RWPE2 (cell line): ENCODE data around the gene AP3M1.

Source experiments
- ATAC-seq: fragments of 200-7000 bp; cut with Tn5 transposase; 3 replicates; pipeline ENCODE4 v1.9.1; 2021; ENCODE audit warnings: low read depth
- DNase-seq: peaks from one replicate; pipeline ENCODE4 v3.0.0-alpha.2; 2020; ENCODE audit warnings: low spot score
- H3K27ac ChIP-seq: fragments of 450-650 bp; 2 replicates; pipeline ENCODE4 v1.5.1; 2017; ENCODE audit warnings: mild to moderate bottlenecking; ENCODE audit not compliant: poor library complexity, severe bottlenecking
- H3K27me3 ChIP-seq: fragments of 250-450 bp; sonication (Bioruptor Pico); 2 replicates; pipeline ENCODE4 v1.5.1; 2021; ENCODE audit warnings: mild to moderate bottlenecking, moderate library complexity; ENCODE audit not compliant: insufficient read depth, poor library complexity, severe bottlenecking
- H3K36me3 ChIP-seq: fragments of 250-450 bp; sonication (Bioruptor Pico); 2 replicates; pipeline ENCODE4 v1.5.1; 2020; ENCODE audit warnings: low read depth, mild to moderate bottlenecking, moderate library complexity
- H3K4me1 ChIP-seq: fragments of 250-450 bp; sonication (Bioruptor Pico); 2 replicates; pipeline ENCODE4 v1.5.1; 2021; ENCODE audit warnings: mild to moderate bottlenecking, moderate library complexity; ENCODE audit not compliant: insufficient read depth, poor library complexity, severe bottlenecking
- H3K4me3 ChIP-seq: fragments of 250-450 bp; sonication (Bioruptor Pico); 2 replicates; pipeline ENCODE4 v1.5.1; 2021; ENCODE audit warnings: mild to moderate bottlenecking, moderate library complexity; ENCODE audit not compliant: severe bottlenecking
- H3K9me3 ChIP-seq: fragments of 250-450 bp; sonication (Bioruptor Pico); 2 replicates; pipeline ENCODE4 v1.5.1; 2021; ENCODE audit warnings: mild to moderate bottlenecking, moderate library complexity; ENCODE audit not compliant: severe bottlenecking
- CTCF ChIP-seq: fragments of 450-650 bp; IDR thresholded peaks from one replicate; pipeline ENCODE4 v1.5.1; 2017; ENCODE audit warnings: mild to moderate bottlenecking, moderate library complexity; ENCODE audit not compliant: poor library complexity, severe bottlenecking

Gene AP3M1

GRCh38 chr10:74094231-74094630 is 56.4 kb downstream of the AP3M1 start:
- Histone ChIP-seq H3K4me1 (no peaks in the 10 kb centered on the region), H3K36me3 (peaks cover 95% of the 10 kb centered on the region), H3K9me3 (no peaks in the 10 kb centered on the region), H3K27me3 (no peaks in the 10 kb centered on the region), H3K4me3 (no peak overlapping the region), H3K27ac (no peak overlapping the region)
- no peak for DNase-seq
- no peak for ATAC-seq
- no peak for TF ChIP-seq CTCF

- Histone ChIP-seq H3K9me3 (no peaks in the 10 kb centered on the region), H3K4me3 (no peak overlapping the region), H3K27ac (no peak overlapping the region), H3K27me3 (no peaks in the 10 kb centered on the region), H3K4me1 (no peaks in the 10 kb centered on the region), H3K36me3 (peaks cover 94% of the 10 kb centered on the region)
- ATAC-seq, result no peak
- no peak for DNase-seq
- no peak for TF ChIP-seq CTCF
These were observed 57.0 kb downstream of the AP3M1 start for GRCh38 chr10:74093530-74094164.

- TF ChIP-seq CTCF, result no peak
- no peaks in the 10 kb centered on the region for H3K4me1 ChIP-seq
- H3K4me3 ChIP-seq, result no peak overlapping the region
- no peak overlapping the region for H3K27ac ChIP-seq
- DNase-seq (no peak), ATAC-seq (no peak)
- no peaks in the 10 kb centered on the region for H3K9me3 ChIP-seq
- H3K27me3 ChIP-seq, result no peaks in the 10 kb centered on the region
- H3K36me3 ChIP-seq, result peaks cover 92% of the 10 kb centered on the region
These were observed 58.3 kb downstream of the AP3M1 start for GRCh38 chr10:74092372-74092771.

- no peaks in the 10 kb centered on the region for H3K4me1 ChIP-seq
- no peaks in the 10 kb centered on the region for H3K9me3 ChIP-seq
- TF ChIP-seq CTCF, result no peak
- H3K27me3 ChIP-seq, result no peaks in the 10 kb centered on the region
- H3K4me3 ChIP-seq, result no peak overlapping the region
- ATAC-seq (no peak), DNase-seq (no peak)
- no peak overlapping the region for H3K27ac ChIP-seq
- H3K36me3 ChIP-seq, result peaks cover 88% of the 10 kb centered on the region
These were observed 61.9 kb downstream of the AP3M1 start for GRCh38 chr10:74088722-74089121.

- H3K36me3 ChIP-seq, result peaks cover 89% of the 10 kb centered on the region
- H3K27ac ChIP-seq, result no peak overlapping the region
- no peaks in the 10 kb centered on the region for H3K9me3 ChIP-seq
- no peak for ATAC-seq
- no peaks in the 10 kb centered on the region for H3K4me1 ChIP-seq
- TF ChIP-seq CTCF, result no peak
- no peak for DNase-seq
- H3K4me3 ChIP-seq, result no peak overlapping the region
- H3K27me3 ChIP-seq, result no peaks in the 10 kb centered on the region
These were observed 64.3 kb downstream of the AP3M1 start for GRCh38 chr10:74086317-74086716.
